GM20000 (cell line): ENCODE data around the gene RSRC2.
A peak's percentile ranks its signal among the peaks of the same experiment; 100 is the strongest.

Experiments
- DNase-seq: peaks from one replicate; pipeline ENCODE4 v3.0.0; 2012; ENCODE audit warnings: low spot score
- CTCF ChIP-seq: IDR thresholded peaks from 2 replicates; pipeline ENCODE4 v1.5.1; 2012; ENCODE audit warnings: mild to moderate bottlenecking, control low read depth; ENCODE audit errors: extremely low read depth, missing control alignments

The RSRC2 gene

DNA sequence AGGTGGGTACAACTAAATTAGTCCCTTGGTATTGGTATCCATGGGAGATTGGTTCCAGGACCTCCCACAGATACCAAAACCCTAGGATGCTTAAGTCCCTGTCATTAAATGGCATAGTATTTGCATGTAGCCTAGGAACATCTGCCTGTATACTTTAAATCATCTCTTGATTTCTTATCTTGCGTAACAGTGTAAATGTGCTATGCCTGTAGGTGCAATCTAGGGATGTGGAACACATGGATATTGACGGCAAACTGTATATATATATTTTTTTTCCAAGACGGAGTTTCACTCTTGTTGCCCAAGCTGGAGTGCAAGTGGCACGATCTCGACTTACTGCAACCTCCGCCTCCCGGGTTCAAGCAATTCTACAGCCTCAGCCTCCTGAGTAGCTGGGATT is 1.8 kb upstream of the RSRC2 start:
- TF ChIP-seq CTCF, result no peak
- DNase-seq, result no peak

DNA sequence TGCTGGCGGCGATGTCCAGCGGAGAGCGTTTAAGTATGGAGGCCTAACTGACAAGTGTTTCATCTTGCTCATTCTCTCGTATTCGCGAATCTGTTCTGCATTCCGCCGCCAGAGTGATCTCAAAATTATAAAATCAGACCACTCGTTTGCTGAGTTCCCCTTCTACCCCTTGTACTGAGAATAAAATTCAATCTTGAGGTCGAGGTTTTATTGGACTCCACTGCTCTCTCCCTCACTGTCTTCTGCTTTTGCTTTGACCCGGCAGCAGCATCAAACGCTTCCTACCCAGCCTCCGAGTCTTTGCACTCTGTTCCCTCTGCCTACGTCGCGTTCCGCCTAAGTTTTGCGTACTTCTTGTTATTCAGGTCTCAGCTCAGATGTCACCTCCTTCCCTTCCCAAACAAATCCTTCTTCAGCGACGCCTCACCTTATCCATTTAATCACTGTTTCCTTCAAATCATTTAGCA is 775 bp upstream of the RSRC2 start:
- TF ChIP-seq CTCF, result no peak
- DNase-seq, result peak; percentile 9

DNA sequence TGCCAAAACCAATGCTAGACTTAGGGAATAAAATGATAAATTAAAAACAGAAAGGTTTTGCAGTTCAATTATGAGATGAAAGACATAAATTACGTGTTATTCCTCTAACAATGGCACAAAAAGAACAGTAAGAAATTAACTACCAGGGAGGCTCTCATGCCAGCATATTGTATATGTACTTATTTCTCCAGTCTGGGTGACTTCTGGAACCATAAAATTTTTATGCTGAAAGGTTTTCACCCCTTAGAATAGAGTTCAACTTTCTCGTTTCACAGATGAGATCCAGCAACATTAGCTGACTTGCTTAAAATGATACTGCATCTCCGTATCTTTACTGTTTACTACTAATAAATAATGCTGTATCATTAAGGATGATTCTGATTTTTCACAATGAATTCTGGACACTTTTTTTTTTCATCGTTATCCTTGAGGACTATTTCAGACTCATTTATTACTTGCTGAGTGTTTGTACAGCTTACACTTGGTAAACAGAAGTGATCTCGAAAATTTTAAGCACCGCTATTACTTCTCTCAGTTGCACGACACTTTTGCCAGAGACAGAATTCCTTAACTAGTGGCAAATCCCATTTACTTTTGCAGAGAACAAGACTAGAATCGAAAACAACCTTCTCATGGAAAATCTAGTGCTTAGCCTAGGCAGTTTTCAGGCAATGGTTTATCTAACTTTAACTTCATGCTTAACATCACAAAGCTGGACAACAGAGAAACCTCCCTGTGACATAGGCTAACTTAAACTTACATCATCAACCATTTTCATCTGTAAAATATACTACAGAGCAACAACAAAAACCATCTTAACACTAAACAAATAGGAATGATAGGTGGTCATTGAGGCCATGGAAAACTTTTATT is 2.7 kb downstream of the RSRC2 start:
- TF ChIP-seq CTCF, result no peak
- DNase-seq, result no peak

GRCh38 chr12:122523280-122523679 is 3.5 kb downstream of the RSRC2 start:
- TF ChIP-seq CTCF, result no peak
- DNase-seq, result no peak

- no peak for TF ChIP-seq CTCF
- no peak for DNase-seq
These were observed 6.1 kb downstream of the RSRC2 start for GRCh38 chr12:122520676-122521075.

GRCh38 chr12:122519418-122519817 is 7.3 kb downstream of the RSRC2 start:
- TF ChIP-seq CTCF, result no peak
- DNase-seq, result no peak

GRCh38 chr12:122518908-122519307 is 7.8 kb downstream of the RSRC2 start:
- no peak for DNase-seq
- TF ChIP-seq CTCF, result no peak
